Activated CD8-positive, alpha-beta memory T cell treated with anti-CD3 and anti-CD28 coated beads, Interleukin-2, amount 50 U/mL, for 24 hours (primary cell): Measurements from ENCODE around the gene GPNMB.
A peak's percentile ranks its signal among the peaks of the same experiment; 100 is the strongest.

Source experiments
- DNase-seq: peaks from one replicate; pipeline ENCODE4 v3.0.0-alpha.2; 2020; ENCODE audit errors: extremely low read depth

GPNMB gene

DNA sequence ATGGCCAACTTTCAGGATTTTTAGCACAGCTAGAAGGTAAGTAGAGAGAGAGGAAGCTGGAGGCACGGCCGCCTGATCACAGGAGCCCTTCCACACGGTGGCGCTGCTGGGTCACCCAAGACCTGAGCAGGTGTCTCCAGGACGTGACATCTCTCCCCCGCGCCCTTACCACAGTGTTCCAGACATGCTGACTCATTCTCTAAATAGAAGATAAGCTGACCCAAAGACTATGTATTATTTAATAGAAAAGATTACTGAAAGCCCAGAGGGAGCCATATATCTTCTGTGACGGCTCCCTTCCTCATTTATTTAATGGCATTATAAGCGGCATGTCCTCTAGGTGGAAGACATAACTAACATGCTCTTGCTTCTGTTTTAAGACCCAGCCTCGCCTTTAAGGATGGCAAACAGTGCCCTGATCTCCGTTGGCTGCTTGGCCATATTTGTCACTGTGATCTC is 26.6 kb downstream of the GPNMB start:
- DNase-seq: peak; percentile 76

DNA sequence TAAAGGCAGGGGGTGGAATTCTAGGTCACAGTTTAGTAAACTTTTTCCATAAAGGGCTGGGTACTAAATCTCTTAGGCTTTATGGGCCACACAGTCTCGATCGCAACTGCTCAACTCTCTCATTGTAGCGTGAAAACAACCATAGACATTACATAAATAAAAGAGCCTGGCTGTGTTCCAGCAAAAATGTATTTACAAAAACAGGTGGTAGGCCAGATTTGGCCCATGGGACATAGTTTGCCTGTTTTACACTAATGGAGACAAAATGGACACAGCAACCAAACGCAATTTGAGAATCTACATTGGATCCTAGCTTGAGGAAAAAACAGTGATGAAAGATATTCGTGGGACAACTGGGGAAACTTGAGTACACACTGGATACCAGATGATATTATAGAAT is 29.3 kb downstream of the GPNMB start:
- no peak for DNase-seq

DNA sequence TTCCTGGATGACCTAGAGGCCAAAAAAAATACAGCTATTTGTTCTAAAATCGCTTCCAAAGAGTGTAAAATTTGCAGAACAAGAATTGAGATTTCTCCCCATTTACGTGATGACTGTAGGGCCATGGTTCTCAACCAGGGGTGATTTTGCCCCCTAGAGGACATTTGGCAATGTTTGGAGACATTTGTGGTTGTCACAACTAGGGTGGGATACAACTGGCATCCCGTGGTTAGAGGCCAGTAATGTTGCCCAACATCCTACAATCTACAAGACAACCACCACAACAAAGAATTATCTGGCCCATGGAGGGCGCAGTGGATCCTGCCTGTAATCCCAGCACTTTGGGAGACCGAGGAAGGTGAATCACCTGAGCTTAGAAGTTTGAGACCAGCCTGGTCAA is 29.8 kb downstream of the GPNMB start:
- no peak for DNase-seq

DNA sequence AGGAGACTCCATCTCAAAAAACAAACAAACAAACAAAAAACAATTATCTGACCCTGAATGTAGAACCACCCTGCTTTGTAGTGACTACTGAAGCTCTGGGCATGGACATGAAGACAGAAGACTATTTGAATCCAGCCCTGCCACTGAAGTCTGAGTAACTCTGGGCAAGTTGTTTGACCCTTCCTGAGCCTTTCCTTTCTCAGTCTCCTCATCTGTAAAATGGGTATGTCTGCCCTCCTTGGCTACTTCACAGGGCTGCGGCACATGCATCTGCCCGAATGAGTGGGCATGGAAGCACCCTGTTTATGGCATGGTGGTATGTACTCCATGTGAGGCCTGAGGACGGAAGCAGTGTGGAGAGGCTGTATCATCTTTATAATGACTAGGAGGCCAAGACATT is 30.4 kb downstream of the GPNMB start:
- DNase-seq: no peak

DNA sequence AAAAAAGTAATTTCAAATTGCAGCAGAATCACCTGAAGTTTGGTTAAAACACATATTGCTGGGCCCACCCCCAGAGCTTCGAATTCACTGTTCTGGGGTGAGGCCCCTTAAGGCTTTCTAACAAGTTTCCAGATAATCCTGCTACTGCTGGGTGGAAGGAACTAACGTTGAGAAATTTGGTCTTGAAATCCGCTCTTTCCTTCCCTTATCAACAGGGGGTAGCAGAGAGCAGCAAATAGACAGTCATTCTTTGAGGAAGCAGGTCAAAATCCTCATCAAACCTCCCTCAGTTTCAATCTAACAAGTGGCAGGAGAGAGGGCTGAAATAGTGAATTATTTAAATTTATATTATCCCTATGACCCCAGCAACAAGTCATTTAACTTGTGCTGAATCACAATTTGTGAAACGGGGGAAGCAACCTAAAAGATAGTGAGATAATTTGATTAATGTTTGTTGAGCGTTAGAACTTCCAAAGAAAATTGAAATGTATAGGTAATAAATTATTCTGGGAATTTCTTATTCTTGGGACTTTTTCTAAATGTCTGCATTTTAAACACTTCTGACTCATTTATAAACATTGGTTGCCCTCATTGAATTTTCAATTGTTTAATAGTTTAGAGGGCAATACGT is 30.9 kb downstream of the GPNMB start:
- no peak for DNase-seq

DNA sequence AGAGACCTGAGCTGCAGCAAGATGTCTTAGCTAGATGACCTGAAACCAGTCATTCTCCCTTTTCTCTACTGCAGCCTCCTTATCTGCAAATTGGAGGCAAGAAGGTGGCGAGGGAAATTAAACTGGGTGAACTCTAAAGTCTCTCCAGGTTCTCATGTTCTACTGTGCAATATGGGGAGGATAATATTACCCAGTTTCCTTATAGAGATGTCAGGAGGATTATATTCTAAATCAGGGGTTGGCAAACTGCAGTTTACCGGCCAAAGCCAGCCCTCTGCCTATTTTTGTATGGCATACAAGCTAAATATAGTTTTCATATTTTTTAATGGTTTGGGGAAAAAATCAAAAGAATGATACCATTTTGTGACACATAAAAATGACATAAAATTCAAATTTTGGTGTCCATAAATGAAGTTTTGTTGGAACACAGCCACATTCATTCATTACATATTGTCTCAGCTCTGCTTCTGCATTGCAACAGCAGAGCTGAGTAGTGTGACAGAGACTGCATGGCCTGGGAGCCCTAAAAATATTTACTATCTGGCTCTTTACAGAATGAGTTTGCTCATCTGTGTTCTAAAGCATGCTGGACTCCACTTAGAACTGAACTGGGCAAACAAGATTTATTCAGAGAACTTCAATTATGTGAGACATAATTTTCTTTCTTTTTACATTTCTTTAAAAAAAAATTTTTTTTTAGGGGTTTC is 33.4 kb downstream of the GPNMB start:
- no peak for DNase-seq

DNA sequence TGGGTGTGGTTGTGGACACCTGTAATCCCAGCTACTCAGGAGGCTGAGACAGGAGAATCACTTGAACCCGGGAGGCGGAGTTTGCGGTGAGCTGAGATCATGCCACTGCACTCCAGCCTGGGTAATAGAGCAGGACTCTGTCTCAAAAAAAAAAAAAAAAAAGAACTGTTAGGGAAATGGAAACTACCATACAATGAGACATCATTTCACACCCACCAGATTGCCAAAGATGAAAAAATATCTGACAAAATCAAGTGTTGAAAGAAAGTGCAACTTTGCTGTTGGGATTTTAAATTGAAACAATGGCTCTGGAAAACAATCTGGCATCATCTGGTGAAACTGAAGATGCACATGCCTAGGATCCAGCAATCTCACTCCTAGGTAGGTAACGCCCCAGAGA is 36.5 kb downstream of the GPNMB start:
- no peak for DNase-seq

DNA sequence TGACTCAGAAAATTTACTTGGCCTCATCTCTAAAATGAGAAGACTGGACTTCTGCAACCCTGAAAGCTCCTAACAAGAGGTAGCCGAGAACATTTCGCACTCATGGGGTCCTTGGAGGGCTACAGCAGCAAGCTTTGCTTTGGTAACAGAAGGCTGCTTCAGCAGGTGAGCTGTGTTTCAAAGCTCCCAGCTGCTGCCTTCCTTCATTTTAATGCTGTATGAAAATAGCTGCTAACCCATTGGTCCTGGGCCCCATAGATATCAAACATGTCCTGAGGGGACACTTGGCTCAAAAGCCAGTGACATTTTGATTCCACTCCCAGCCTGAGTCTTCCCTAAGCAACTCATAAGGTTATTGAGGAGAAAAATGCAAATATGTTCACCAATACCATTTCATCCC is 38.3 kb downstream of the GPNMB start:
- no peak for DNase-seq

DNA sequence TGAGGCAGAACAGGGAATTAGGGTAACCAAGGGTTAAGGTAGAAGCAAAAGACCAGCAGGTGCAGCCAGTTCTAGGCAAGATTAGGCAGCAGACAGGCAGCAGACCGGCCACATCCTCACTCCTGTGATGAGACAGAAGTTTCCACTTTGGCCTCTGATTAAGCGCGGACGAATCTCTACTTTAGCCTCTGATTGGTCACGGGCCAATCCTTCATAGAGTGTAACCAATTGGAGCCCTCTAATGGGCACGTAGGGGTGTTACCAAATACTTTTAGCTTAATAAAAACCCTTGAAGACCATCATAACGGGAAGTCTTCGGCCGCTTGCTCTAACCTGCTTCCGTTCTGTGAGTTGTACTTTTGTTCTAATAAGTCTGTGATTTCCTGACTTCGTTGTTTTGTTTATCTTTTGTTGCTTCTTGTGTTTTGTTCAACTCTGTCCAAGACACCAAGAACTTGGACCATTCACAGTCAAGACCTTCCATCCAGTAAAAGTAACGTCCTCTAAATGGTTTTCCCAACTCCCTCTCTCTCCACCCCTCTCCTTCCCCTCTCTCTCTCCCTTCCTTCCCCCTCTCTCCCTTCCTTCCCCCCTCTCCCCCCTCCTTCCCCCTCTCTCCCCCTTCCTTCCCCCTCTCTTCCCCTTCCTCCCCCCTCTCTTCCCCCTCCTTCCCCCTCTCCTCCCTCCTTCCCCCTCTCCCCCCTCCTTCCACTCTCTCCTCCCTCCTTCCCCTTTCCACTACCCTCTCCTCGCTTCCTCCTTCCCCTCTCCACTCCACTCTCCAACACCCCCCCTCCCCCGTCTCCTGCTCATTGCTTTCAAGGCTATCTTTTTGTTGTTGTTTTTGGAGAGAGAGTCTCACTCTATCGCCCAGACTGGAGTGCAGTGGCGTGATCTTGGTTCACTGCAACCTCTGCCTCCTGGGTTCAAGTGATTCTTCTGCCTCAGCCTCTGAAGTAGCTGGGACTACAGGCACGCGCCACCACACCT is 39.4 kb downstream of the GPNMB start:
- no peak for DNase-seq

DNA sequence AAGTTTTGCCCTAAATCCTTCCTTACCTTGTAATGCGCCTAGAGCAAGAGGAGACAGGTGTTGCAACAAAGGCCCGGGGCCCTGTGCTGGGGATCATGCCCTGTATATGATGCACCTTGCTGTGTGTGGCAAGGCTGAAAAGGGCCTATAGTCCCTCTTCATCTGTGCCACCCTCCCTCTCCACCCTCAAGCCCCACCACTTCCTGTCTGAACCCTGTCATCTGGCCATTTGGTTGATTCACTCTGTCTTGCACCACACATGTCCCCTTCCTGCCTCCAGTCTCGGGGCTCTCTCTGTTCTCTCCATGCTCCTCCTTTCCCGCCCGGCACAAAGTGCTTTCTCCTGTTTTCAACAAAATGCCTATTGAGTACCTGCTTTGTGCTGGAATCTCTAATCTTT is 41.0 kb downstream of the GPNMB start:
- no peak for DNase-seq

DNA sequence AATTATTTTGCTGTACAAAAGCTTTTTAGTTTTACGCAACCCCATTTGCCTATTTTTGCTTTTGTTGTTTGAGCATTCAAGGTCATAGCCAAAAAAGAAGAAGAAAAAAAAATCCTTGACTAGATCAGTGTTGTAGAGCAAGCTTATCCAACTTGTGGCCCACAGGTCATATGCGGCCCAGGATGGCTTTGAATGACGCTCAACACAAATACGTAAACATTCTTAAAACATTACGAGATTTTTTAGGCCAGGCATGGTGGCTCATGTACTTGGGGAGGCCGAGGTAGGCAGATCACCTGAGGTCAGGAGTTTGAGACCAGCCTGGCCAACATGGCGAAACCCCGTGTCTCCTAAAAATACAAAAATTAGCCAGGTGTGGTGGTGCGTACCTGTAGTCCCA is 44.4 kb downstream of the GPNMB start:
- DNase-seq: no peak

DNA sequence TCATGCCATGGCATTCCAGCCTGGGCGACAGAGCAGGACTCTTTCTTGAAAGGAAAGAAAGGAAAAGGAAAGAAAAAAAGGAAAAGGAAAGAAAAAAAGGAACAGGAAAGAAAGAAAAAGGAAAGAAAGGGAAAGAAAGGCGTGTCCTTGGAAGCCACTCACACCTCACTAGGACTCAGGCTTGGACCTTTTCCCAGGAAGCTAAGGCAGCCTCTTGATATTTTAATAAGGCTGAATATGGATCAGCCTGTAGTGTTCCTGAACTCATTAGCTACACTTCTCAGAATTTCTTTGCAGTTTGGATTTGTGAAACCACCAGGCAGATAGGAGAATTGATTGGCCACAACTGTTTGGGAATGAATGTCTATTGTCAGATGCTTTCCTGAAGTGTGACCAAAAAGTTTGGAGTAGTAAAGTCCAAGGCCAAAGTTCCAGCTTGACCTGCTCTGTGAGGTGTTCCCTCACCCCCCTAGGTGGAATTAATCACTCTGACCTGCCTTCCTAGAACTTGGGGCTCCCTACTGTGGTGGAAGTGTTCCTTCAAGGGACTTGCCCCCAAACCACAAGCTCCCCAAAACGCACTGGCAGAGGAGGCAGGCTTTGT is 45.5 kb downstream of the GPNMB start:
- DNase-seq: no peak

DNA sequence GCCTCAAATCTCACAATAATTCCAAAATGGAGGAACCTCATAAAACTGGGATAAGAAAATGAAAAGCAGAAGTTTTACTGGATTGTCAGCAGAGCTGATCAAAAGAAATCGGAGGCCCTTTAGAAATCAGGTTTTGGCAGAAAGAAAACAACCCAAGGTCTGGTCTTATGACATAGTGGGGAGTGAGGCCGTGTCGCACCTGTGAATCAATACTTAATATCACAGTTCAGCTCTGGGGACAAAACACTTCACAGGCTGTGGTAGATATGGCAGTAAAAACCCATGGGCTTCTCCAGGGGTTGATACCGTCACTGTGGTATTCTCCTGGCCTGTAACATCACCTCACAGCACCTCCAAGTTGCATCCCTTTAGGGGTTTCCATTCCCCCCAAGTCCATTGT is 46.0 kb downstream of the GPNMB start:
- DNase-seq: no peak

DNA sequence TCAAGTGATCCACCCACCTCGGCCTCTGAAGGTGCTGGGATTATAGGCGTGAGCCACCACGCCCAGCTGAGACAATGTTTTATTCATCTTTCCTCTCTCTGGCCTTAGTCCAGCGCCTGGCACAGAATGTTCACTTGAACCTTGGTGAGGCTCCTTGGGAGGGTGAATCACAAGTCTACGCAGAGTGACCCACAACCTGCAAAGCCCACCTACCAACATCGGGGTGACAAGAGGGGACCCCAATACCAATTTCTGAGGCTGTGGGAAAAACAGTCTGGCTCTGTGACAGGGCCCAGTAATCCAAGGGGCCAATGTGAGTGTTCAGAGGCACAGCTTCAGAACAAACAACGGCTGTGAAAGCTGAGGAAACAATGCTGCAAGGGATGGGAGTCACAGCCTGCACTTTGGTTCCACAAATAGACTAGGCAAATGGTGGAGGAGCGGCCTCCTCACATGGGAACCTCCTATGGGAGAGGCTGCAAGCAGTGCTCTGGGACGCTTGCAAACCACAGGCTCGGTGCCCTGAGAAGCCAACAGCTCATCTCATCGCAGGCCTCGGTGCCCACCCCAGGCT is 47.0 kb downstream of the GPNMB start:
- no peak for DNase-seq

DNA sequence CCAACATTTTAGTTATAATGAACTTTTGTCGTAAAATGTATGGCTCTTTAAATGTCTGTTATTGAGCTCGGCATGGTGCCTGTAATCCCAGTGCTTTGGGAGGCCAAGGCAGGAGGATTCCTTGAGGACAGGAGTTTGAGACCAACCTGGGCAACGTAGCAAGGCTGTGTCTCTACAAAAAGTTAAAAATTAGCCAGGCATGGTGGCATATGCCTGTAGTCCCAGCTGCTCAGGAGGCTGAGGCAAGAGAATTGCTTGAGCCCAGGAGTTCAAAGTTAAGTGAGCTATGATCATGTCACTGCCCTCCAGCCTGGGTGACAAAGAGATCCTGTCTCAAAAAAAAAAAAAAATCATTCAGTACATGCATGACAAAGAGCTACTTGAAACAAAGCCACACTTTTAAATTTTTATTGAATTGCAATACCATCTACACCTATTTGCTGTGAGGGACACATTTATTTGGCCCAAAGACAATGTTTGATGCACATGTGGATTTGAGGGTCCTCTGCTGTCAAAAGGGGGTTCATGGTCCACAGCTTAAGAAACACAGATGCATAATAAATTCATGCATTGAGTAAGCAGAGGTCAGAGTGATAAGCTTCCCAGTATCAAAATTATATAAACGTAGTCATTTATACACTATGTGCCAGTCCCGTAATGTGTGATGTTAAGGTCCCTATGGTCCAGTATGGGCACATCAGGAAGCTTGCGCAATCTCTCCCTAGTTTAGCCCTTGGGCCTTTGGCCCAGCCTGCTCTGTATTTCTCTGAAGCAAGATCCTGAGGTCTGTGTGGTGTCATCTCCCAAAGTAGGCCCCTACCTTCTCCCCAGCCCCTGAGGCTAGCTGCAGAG is 48.2 kb downstream of the GPNMB start:
- DNase-seq: no peak

DNA sequence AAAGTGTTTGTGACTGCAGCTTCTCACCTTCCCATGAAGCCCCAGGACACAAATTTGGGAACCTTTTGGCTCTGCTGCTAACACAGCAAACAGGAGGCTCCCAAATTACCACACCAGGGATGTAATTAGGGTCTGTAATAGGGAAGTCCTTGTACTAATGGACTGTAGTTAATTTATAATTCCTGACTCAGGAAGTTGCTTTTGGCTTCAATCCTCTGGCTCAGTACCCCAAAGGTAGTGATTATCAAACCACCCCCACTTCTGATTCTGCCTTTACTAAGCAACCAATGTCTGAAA is 48.8 kb downstream of the GPNMB start:
- no peak for DNase-seq

DNA sequence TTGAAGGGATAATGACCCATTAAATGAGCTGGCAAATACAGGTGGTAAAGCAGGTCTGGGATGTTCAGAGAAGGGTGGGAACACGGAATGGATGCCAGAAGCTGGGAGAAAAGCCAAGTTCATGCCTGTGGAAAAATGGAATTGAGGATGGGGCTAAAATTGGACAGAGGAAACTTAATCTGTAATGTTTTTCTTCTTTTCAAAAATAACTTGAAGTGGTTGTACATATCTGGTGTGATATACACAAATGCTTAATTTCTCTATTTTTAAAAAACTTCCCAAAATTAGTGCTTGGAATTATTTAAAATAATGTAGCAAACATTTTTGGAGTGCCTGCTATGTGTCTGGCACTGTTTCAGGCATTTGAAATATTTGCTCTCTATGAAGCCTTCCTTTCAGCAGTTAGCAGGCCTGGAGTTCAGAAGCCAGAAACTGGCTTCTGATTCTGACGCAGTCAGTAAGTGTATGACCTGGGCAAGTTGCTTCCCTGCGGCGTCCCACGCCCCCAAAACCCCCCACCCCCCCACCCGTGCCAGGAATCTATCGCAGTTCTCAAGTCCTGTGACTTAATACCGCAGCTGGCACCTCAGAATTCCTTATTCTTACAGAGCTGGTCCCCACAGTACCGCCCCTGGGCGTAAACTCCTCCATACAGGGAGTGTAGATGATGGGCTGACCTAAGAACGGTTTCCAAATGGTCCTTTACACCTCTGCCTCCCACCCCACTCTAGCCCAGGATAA is 51.7 kb downstream of the GPNMB start:
- DNase-seq: no peak

DNA sequence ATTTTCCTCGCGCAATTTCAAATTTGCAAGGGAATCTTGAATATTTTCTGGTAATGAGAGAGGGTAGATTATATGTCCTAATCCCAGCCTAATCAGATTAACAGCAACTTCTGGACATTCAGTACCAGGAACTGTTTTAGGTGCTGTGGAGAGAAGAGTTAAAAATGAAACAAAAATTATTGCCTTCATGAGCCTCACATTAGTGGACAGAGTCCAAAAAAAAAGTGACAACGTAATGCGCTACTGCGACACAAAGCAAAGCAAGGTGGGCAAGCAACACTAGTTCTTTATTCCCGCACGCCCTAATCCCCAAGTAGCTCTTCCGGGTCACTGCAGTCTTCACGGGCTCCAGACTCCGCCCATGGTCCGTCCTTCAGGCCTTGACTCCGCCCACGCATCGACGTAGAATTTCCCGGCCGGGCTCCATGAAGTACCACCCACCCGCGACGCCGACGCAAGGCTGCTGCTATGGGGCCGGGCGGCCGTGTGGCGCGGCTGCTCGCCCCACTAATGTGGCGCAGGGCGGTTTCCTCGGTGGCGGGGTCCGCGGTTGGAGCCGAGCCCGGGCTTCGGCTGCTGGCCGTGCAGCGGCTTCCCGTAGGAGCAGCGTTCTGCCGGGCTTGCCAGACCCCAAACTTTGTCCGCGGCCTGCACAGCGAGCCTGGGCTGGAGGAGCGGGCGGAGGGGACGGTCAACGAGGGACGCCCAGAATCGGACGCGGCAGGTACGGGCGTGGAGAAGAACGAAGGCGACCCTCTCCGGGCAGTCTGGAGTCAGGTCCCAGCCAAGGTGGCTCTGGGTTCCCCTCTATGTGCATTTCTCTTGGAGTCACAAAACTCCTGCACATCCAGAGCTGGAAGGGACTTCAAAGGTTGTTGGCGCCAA is 52.6 kb downstream of the GPNMB start, which contains the start of gene MALSU1:
Gene MALSU1 (plus strand): TSS at position 455 of the 885 bp plus-strand sequence. CDS start 14 bp downstream, at position 469.
- DNase-seq: peak; percentile 90

DNA sequence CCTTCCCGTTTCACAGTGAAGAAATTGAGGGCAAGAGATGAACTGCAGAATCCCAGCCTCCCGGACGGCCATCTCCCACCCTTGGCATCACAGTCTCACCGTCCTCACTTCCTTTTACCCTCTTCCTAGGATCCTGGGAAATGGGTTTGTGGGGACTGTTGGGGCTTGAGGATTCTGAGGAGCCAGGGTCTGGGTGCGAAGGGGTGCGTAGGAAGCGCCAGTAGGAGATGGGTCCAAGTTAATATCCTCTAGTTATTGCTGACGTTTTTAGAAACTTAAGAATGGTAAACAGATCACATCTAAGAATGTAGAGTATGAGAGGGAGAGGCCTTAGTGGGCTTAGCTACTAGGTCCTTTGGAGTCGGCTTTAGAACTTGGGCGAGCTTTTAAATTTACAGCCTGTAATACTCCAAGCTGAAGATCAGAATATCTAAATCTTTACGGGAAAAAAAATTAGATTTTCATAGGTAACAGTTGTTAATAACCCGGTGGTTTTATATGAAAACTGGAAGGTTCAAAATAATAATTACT is 53.3 kb downstream of the GPNMB start:
- DNase-seq: no peak
